Measurements from ENCODE around the gene UCHL3.

Gene UCHL3

GRCh38 chr13:75547917-75548316 is 1.7 kb upstream of the UCHL3 start:
- DNase-seq (ENCODE audit: low read depth) = no peak

DNA sequence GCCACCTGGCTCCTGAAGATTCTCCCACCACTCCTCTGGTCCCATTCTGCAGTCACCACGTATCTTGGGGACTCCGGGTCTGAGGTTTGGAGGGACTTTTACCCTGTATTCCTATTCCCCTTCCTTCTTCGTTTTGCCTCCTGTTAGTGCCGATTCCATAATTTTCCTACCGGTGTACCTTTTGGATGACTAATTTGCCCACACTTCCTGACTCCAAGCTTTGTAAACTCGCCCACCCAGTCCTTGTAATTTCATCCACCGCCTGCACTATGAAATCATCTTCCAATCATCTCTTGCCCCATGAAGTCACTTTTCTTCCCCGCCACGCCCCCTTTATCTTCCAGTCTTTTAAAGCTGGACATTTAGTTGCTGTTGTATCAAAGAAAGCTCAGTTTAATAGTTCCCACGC is 572 bp downstream of the UCHL3 start:
- no peak for DNase-seq (ENCODE audit: low read depth)

- DNase-seq (ENCODE audit: low read depth) = no peak
Observed at GRCh38 chr13:75554464-75554863, 4.9 kb downstream of the UCHL3 start.

DNA sequence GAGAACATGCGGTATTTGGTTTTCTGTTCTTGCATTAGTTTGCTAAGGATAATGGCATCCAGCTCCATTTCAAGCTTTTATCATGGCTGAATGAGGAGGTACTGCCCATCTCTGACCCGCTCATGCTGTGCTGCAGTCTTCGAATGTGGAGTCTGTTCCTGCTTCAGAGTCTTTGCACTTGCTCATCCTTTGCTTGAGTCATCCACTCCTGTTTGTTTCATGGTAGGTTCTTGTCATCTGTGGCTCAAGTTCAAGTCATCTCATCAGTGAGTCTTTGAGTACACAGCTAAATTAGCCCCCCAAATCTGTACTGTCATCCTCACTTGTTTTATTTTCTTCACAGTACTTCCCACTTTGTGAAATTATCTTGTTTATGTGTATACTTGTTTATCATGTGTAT is 5.4 kb downstream of the UCHL3 start:
- DNase-seq (ENCODE audit: low read depth) = no peak

DNA sequence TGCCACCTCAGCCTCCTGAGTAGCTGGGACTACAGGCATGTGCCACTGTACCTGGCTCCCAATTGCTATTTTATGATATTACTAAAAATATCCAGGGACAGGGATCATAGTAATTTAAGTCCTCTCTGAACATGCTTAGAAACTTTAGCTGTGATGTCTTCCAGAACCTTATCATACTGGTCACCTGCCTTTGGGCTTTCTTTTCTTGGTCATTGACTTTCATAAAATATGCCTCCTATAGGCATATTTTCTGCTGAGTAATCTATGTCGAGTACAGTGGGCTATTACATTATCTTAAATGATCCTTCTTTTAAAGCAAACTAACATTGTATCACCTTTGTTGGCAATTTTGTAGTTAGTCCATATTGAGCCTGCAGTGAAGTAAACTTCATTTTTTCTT is 6.2 kb downstream of the UCHL3 start:
- DNase-seq (ENCODE audit: low read depth) = no peak

GRCh38 chr13:75556961-75557360 is 7.4 kb downstream of the UCHL3 start:
- DNase-seq (ENCODE audit: low read depth) = no peak

- no peak for DNase-seq (ENCODE audit: low read depth)
Observed at GRCh38 chr13:75558145-75558840, 8.7 kb downstream of the UCHL3 start.

DNA sequence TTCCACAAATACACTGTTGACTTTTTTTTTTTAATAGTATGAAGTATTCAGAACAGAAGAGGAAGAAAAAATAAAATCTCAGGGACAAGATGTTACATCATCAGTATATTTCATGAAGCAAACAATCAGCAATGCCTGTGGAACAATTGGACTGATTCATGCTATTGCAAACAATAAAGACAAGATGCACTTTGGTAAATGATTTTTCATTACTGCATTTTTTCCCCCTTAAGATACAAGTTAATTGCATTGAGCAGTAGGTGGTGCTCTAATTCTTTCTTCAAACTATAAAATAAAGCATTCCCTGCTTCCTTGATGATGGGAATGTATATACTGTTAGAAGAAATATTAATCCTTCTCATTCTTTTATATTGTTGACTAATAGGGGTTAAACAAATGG is 17.1 kb downstream of the UCHL3 start:
- DNase-seq (ENCODE audit: low read depth) = no peak

GRCh38 chr13:75569576-75569975 is 20.0 kb downstream of the UCHL3 start:
- DNase-seq (ENCODE audit: low read depth) = no peak

DNA sequence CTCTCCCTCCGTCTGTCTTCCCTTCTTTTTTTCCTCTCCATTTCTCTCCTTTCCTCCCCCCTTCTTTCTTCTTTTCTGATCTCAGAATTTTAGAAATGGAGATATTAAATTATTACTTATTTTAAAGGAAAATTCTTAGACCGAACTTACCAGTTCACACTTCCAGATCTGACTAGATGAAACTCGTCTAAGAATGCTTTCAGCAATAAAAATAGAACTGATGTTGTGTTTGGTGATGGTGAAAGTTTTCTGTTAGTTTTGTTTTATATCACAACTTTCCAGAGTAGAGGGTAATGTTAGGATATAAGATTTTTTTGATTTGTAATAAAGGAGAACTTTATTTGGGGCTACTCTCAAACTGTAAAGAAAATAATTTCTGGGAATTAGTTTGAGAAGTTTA is 29.9 kb downstream of the UCHL3 start:
- DNase-seq (ENCODE audit: low read depth) = no peak

- DNase-seq (ENCODE audit: low read depth) = no peak
Observed at GRCh38 chr13:75581874-75582640, 32.5 kb downstream of the UCHL3 start.

- no peak for DNase-seq (ENCODE audit: low read depth)
Observed at GRCh38 chr13:75583091-75583490, 33.5 kb downstream of the UCHL3 start.

GRCh38 chr13:75585153-75585552 is 35.6 kb downstream of the UCHL3 start:
- no peak for DNase-seq (ENCODE audit: low read depth)

- DNase-seq (ENCODE audit: low read depth) = no peak
Observed at GRCh38 chr13:75587679-75588078, 38.1 kb downstream of the UCHL3 start.

DNA sequence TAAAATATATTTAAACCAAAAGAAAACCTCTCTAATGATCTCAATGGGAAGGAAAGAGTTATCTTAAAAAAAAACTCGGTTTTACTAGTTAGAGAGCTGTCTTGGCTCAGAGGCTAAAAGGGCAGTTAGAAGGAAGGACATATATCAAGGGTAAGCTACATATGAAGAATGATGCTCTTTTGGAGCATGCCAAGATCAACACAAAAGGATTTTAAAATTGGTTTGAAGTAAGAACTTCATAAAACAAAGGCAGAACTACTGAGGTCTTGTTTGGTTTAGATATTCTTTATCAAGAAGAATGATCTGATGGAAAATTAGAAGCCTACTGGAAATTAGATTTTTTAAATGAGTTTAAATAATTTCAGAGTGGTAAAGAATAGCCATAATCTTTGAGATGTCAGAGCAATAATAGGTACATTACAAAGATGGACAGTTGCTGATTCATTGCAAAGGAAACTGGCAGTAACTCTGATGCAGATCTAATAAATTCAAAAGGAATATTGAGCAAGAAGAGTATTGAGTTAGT is 47.1 kb downstream of the UCHL3 start:
- no peak for DNase-seq (ENCODE audit: low read depth)

DNA sequence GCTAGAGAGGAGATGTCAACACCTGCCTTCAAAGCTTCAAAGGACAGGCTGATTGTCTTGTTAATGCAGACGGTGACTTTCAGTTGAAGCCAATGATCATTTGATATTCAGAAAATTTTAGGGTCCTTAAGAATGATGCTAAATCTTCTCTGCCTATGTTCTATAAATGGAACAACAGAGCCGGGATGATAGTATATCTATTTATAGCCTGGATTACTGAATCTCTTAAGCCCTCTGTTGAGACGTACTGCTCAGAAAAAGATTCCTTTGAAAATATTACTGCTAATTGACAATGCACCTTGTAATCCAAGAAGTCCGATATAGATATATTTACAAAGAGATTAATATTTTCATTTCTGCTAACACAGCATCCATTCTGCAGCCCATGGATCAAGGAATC is 50.8 kb downstream of the UCHL3 start:
- no peak for DNase-seq (ENCODE audit: low read depth)

GRCh38 chr13:75603038-75603437 is 53.4 kb downstream of the UCHL3 start:
- no peak for DNase-seq (ENCODE audit: low read depth)

- DNase-seq (ENCODE audit: low read depth) = no peak
Observed at GRCh38 chr13:75607447-75607846, 57.9 kb downstream of the UCHL3 start.

DNA sequence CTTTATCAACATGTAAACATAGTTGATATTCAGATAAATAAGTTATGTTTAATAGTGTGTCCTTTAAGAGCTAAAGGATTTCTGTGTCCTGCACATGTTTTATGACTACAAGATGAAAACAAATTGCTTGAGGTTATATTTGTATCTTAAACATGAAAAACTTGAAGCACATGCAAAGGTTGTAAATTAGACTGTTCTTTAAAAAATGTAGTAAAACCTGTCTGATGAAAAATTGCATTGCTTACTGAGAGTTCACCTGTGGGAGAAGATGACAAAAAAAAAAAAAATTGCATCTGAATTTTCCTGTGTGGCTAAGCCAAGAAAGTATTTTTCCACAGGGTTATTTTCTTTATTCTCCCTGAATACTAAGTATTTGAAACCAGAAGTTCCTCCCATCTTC is 60.9 kb downstream of the UCHL3 start:
- no peak for DNase-seq (ENCODE audit: low read depth)

DNA sequence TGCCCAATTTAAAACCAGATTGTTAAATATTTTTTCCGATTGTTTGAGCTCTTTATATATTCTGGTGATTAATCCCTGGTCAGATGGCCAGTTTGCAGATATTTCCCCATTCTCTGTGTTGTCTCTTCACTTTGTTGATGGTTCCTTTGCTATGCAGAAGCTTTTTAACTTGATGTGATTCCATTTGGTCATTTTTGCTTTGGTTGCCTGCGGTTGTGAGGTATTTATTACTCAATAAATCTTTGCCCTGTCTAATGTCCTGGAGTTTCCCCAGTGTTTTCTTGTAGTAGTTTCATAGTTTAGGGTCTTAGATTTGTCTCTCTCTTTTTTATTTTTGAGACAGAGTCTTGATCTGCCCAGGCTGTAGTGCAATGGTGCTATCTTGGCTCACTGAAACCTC is 62.8 kb downstream of the UCHL3 start:
- DNase-seq (ENCODE audit: low read depth) = no peak

DNA sequence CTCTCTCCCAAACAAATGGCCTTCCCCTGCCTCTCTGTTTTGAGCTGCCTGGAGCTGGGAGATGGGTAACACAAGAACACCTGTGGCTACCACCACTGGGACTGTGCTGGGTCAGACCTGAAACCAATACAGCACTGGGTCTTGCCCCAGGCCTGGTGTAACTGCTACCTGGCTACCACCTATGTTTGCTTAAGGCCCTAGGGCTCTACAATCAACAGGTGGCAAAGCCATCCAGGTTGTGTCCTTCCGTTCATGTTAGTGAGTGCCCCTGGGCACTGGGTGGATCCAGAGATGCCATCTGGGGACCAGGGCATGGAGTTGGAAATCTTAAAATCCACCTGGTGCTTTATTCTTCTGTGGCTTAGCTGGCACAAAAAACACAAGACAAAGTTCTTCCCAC is 67.6 kb downstream of the UCHL3 start:
- no peak for DNase-seq (ENCODE audit: low read depth)

- DNase-seq (ENCODE audit: low read depth) = no peak
Observed at GRCh38 chr13:75618308-75618707, 68.7 kb downstream of the UCHL3 start.

DNA sequence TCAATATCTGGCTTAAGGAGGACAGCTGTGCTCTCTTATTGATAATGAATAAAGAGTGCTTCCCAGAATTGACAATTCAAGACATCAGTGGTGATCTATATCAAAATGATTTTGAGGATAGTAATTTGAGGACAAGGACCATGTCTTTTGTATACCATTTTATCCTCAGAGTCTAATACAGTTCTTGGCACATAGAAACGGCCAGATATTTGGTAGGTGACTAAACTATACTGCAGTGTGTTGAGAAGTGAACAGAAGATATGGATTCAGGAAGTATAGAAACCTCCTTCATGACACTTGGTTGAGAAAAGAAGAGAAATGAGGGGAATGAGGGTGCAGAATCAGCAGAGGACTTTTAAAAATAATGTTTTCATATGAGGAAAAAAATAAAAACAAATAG is 70.4 kb downstream of the UCHL3 start:
- DNase-seq (ENCODE audit: low read depth) = no peak

DNA sequence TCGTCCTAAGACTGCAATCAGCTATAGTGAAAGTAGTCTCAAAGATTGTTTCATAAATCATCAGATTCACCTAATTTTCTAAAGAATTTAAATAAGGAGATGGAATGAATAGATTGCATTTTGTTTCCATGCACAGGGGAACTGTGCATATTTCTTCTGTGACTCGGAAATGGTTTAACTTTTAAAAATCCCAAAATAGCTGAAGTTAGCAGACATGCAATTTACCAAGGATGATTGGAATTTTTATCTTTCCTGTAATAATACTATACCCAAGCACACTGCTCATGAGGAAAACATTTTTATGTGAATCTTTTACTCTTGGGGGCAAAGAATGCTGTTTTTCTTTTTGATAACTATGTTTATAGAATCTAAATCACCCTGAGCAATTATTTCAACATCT is 71.6 kb downstream of the UCHL3 start:
- DNase-seq (ENCODE audit: low read depth) = peak; percentile 44

All from non-pigmented ciliary epithelial cell (primary cell).